Measurements from ENCODE around the gene HIBADH.
"Not testable (repeated sequence)": the region's sequence is repeated elsewhere in the genome, so short reads cannot be mapped to it uniquely, and the experiment has no call there.

HIBADH gene

GRCh38 chr7:27533652-27534081 lies 129.0 kb downstream of the HIBADH start:
- DNase-seq: no peak

- no peak for DNase-seq
Measured at GRCh38 chr7:27532314-27532713, 130.4 kb downstream of the HIBADH start.

GRCh38 chr7:27527348-27527714 lies 135.4 kb downstream of the HIBADH start:
- DNase-seq: no peak

- no peak for DNase-seq
Measured at GRCh38 chr7:27526611-27527347, 135.9 kb downstream of the HIBADH start.

- no peak for DNase-seq
Measured at GRCh38 chr7:27526131-27526530, 136.6 kb downstream of the HIBADH start.

- no peak for DNase-seq
Measured at GRCh38 chr7:27523321-27523720, 139.4 kb downstream of the HIBADH start.

- DNase-seq: no peak
Measured at GRCh38 chr7:27522566-27522965, 140.1 kb downstream of the HIBADH start.

- no peak for DNase-seq
Measured at GRCh38 chr7:27520815-27521790, 141.6 kb downstream of the HIBADH start.

GRCh38 chr7:27519793-27520469 lies 142.8 kb downstream of the HIBADH start:
- DNase-seq: no peak

GRCh38 chr7:27518561-27519350 lies 143.9 kb downstream of the HIBADH start:
- DNase-seq: no peak

- DNase-seq: no peak
Measured at GRCh38 chr7:27516421-27516820, 146.3 kb downstream of the HIBADH start.

- DNase-seq: no peak
Measured at GRCh38 chr7:27515933-27516332, 146.8 kb downstream of the HIBADH start.

- no peak for DNase-seq
Measured at GRCh38 chr7:27514861-27515260, 147.8 kb downstream of the HIBADH start.

- no peak for DNase-seq
Measured at GRCh38 chr7:27513885-27514284, 148.8 kb downstream of the HIBADH start.

- not testable (repeated sequence) for DNase-seq
Measured at GRCh38 chr7:27511370-27511769, 151.3 kb downstream of the HIBADH start.

- no peak for DNase-seq
Measured at GRCh38 chr7:27510541-27510940, 152.1 kb downstream of the HIBADH start.

- not testable (repeated sequence) for DNase-seq
Measured at GRCh38 chr7:27501879-27502278, 160.8 kb downstream of the HIBADH start.

GRCh38 chr7:27501001-27501400 lies 161.7 kb downstream of the HIBADH start:
- DNase-seq: no peak

GRCh38 chr7:27492224-27492623 lies 170.5 kb downstream of the HIBADH start:
- DNase-seq: no peak

- no peak for DNase-seq
Measured at GRCh38 chr7:27491534-27491933, 171.1 kb downstream of the HIBADH start.

GRCh38 chr7:27487509-27487908 lies 175.2 kb downstream of the HIBADH start:
- no peak for DNase-seq

GRCh38 chr7:27484451-27484850 lies 178.2 kb downstream of the HIBADH start:
- no peak for DNase-seq

GRCh38 chr7:27482219-27482618 lies 180.5 kb downstream of the HIBADH start:
- DNase-seq: no peak
